AG08395 (cell line): ENCODE measurements around the gene PGS1.
"Not testable (repeated sequence)": the region's sequence is repeated elsewhere in the genome, so short reads cannot be mapped to it uniquely, and the experiment has no call there.

Source experiments
- DNase-seq: peaks from one replicate; pipeline ENCODE4 v3.0.0; 2012; ENCODE audit warnings: mixed read lengths, low spot score

The PGS1 gene, protein sequence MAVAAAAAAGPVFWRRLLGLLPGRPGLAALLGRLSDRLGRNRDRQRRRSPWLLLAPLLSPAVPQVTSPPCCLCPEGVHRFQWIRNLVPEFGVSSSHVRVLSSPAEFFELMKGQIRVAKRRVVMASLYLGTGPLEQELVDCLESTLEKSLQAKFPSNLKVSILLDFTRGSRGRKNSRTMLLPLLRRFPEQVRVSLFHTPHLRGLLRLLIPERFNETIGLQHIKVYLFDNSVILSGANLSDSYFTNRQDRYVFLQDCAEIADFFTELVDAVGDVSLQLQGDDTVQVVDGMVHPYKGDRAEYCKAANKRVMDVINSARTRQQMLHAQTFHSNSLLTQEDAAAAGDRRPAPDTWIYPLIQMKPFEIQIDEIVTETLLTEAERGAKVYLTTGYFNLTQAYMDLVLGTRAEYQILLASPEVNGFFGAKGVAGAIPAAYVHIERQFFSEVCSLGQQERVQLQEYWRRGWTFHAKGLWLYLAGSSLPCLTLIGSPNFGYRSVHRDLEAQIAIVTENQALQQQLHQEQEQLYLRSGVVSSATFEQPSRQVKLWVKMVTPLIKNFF

DNA sequence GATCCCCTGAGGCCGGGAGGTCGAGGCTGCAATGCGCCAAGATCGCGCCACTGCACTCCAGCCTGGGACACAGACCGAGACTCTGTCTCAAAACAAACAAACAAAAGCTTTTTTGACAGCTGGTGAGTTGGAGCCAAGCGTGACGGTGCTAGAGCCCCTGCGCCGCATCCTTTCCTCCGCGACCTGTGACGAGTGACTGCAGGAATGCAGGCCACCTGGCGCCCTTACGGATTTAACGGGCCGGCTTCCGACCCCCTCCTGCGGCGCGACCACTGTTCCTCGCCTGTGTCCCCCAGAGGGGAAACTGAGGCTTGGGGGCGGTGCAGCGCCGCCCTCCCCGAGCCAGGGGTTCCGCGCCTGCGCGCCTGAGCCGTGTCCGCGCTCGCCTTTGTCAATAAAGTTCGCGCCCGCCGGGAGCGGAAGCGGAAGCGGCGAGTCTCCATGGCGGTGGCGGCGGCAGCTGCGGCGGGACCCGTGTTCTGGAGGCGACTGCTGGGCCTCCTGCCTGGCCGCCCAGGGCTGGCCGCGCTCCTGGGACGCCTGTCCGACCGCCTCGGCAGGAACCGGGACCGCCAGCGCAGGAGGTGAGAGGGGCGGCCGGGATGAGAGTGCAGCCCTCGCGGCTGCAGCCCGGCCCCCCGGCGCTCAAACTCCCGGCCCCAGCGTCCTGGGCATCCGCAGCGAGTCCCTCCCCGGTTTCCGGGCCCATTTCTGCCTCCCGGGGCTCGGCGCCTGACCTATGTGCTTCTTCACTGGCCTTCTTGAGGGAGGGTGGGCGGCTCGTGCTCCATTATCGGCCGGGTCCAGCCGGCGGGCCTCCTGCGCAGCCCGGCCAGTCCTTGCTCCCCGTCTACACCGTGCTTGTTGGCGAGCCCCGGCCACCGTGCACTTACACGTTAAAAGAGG, at the start of gene PGS1:
Gene PGS1, plus strand, starts transcription at position 425 of the 906 bp plus-strand sequence. Its CDS starts 17 bp downstream, at position 442.
- peak; percentile 74 for DNase-seq

DNA sequence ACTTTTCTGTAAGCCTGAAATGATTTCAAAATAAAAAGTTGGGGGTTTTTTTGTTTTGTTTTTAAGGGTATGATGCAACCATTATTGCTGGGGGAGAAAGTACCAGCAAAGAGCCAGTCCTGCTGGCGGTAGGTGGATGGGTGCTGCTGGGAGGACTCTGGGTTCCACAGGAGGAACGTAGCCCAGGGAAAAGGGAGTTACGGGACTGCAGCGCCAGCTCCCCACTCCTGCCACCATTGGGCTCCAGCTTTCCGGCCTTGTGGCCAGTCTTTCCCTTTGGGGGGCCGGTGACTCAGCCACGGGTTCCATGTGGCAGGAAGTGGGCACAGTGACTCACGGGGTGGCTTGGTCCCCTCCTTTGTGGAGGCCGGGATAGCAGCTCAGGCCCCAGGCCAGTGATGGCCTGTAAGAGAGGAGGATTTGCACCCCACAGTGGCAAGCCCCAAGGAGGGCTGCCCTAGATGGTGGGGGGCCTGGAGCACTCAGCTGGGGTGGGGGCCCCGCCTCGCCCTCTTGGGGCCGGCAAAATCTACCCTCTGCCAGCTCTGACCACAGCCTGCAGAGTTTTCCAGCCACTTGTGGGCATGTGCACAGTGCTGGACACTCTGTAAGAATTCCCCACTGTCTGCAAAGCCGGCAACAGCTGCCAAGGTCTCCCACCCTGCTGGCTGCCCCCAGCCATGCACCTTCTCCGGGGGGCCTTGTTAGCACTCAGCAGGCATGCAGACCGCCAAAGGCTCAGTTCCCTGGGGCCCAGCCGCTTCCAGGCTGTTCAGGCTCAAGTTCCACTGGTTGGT, 49.0 kb upstream of the PGS1 start:
- peak; percentile 84 for DNase-seq

DNA sequence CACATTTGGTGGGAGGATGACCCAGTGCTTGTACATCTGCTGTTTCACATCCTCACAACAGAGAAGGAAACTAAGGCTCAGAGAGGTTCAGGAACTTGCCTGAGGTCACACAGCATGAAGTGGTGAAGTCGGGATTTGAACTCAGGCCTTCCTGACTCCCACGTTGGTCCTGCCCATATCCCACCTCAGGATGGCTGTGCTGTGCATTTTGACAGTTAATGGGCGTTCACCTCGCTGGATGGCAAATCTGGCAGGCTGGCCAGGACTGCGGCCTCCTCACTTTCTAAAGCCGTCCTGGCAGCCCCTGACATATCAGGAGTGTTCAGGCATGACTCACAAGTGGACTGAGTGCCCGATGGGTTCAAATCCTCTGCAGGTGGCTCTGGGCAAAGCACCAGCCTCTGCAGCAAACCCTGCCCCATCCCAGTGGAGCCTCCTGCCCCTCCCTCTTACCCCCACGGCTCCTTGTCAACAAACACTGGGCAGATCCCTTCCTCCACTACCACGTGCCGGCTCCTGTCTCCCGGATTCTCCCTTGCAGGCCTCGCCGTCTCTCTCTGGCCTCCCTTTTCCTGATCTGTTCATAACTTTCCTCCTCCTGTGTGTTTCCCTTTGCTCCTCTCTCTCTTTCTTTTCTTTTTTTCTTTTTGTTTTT, 47.8 kb upstream of the PGS1 start:
- no peak for DNase-seq

DNA sequence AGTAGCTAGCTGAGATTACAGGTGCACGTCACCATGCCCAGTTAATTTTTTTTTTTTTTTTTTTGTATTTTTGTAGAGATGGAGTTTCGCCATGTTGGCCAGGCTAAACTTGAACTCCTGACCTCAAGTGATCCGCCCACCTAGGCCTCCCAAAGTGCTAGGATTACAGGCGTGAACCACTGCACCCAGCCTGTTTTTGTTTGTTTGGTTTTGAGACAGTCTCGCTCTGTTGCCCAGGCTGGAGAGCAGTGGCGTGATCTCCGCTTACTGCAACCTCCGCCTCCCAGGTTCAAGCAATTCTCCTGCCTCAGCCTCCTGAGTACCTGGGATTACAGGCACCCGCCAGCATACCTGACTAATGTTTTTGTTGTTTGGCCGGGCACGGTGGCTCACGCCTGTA, 47.1 kb upstream of the PGS1 start:
- not testable (repeated sequence) for DNase-seq

DNA sequence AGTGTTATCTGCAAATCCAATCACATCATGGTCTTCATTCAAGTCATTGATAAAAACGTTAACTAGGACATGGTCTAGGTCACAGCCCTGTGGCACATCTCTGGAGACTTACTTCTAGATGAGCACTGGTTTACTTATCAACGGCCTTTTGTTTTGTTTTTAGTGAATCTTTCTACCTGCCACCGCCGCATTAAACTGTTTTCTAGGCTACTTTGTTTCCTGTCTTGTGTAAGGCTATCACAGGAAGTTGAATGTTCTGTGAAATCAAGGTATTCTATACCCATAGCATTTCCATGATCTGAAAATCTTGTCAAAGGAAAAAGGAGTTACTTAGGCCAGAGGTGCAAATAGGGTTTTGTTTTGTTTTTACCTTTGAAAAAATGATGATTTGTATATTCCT, 45.5 kb upstream of the PGS1 start:
- no peak for DNase-seq

DNA sequence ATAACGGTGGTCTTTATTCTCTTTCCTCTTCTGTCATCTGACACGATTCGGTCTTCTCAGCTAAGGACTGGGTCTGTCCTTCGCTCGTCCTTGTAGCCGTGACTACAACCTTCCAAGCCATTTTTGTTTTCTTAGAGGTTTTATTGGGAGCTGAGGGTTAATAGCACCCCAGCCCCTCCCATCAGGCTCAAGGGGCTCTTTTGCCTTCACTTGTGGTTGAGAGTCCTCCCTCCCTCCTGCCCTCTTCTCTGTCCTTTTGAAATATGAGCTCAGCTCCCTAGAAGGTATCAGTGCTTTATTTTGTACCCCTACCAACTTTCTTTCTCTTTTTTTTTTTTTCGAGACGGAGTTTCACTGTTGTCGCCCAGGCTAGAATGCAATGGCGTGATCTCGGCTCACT, 43.2 kb upstream of the PGS1 start:
- no peak for DNase-seq

DNA sequence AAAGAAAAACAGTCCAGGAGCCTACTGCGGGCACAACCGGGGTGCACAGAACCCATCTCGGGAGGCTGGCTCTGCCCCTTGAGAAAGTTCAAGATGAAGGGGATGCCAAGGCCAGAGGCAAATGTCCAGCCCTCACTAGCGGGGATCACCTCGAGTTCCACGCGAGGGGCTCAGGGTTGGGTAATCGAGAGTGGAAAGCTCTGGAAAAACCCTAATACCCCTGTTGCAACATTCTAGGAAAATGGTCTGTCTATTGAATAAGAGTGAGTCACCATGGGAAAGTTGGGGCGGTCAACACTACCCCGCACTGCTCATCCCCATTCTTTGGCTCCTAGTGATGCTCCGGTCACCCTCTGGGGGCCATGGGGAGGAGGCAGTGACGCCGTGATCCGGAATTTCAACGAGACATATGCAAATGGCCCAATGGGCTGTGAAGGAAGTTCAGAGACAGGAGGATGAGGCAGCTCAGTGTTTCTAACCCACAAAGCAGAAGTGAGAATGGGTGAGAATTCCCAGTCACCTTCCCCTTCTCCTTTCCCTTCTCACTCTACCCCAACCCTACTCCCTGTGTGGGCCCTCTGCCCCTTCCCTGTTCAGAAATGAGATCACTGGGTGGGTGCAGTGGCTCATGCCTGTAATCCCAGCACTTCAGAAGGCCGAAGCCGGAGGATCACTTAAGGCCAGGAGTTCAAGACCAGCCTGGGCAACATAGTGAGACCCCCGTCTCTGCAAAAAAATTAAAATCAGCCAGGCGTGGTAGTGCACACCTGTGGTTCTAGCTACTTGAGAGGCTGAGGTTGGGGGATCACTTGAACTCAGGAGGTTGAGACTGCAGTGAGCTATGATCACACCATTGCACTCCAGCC, 41.0 kb upstream of the PGS1 start:
- peak; percentile 84 for DNase-seq

DNA sequence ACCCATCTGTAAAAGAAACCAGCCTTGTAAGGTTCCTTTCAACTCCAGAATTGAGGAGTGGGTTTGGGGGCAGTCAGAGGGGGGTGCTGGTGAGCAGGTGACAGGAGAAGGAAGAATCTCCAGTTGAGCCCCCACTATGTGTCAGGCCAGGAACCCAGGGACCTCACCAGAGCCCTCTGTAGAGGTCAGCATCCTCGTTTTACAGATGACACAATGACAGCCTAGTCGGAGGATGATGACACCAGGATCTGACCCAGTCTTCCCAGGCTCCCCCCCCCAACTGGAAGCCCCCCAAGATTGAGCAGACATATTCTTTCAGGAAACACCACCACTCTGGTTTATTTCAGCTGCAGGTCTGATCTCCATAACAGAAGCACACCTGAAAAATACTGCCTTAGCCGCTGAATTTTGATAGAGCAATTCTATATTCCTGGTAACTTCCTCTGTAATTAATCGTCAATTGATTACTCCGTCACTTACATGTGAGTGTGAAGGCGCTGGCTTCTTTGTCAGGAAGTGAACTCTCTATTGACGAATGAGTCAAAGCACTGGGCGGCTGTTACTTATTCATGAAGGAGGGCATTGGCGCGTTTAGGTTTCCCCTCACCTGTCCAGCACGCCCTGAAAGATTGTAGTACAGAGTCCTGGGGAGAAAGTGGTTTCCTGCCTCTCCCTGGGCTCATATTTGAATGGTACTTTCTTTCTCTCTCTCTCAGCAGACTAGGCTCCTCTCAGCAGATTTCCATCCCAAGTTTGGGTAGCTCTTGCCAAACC, 39.8 kb upstream of the PGS1 start:
- no peak for DNase-seq

DNA sequence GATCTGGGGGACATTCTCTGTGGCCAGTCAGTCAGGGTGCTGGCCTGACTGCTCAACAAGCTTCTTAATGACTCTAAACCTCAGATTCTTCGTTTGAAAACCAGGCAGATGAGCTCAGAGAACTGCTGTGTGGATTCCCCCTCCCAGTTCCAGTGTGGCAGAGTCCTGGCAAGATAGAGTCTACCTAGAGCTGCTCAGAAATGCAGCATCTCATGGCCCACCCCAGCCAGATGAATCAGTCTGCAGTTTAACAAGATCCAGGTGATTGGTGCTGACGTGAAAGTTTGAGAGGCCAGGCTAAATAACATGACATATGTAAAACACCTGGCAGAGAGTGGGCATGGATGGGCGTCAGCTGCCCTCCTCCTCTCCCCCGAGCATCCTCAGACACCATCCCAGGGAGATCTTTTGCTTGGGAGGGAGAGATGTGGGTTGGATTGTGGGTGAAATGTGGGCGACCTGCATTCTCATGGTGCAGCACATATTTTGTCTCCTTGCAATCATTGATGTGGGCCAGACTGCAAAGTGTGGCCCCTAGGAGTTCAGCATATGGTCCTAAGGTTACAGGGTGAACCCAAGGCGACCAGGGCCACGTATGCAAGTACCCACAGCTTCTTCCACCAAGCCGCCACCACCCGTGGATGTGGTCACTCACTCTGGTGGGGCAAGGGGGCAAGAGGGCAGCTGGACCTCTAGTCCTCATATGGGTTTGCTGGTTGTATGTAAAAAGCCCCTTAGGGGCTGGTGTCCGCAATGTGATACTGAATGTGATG, 38.1 kb upstream of the PGS1 start:
- DNase-seq: no peak

DNA sequence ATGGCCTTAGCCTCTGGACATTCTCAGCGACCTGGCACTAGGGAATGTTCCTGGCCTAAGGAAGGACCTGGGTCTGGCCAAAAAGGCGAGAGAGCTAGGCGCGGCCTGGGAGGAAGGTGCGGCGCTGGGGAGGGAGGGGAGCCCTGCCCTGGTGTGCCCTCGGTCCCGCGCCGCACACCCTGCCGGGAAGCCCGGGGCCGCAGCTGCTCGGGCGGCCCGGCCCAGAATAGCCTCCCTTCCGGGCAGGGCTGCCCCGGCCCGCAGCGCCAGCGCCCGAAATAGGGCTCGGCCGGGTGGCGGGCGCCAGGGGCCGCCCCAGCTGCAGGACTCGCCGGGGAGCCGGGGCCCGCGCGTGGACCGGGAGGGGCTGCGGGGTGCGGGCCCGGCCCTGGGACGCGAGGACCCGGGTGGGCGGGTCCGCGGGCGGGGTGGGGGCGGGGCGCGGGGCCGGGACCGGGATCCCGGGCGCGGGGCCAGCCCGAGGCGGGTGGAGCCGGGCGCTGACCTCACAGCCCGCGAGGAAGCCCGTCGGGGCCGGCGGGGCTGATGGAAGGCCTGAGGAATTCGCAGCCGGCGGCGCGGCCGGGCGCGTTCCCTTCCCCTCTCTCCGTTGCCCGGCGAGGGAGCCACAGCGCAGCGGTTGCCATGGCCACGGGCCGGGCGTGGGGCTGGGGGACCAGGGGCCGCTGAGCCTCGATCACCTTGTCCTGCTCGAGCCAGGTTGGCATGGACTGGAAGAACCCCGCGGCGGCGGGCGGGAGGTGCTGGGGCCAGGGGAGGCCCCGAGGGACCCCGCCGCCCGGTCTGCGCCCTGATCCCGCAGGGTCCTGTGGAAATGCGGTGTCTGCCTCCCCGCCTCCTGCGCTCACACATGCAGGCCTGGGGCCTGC, 36.6 kb upstream of the PGS1 start:
- peak; percentile 89 for DNase-seq

DNA sequence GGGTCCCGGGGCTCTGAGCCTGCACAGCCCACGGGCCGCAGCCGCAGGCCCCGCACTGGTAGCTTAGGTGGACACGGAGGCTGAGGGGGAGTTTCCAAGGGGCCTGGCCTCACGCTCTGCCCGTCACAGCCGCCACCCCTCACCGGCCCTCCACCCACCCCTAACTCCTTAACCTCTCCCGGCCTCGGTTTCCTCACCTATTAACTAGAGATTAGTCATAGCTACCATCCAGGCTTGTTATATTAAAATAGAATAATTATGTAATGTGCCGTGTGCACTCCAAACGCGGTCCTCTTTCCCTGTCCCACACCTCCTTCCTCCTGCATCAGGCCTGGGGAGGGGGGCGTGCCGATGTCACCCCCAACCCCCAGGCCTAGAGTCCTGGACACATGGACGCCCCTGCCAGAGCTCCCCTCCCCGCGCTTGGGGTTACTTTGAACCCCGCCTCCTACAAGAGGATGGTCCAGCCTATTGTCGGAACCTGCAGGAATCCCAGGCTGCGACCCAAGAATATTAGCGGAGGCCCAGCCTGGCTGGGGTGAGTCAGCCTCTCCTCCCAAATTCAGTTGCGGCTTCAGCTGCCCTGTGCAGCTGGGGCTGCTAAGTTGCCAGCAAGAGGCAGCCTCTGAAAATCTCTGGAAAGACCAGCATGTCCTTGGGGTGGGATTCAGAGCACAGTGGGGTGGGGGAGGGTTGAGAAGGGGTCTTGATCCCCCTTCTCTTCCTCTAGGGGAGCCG, 35.8 kb upstream of the PGS1 start:
- DNase-seq: peak; percentile 85

DNA sequence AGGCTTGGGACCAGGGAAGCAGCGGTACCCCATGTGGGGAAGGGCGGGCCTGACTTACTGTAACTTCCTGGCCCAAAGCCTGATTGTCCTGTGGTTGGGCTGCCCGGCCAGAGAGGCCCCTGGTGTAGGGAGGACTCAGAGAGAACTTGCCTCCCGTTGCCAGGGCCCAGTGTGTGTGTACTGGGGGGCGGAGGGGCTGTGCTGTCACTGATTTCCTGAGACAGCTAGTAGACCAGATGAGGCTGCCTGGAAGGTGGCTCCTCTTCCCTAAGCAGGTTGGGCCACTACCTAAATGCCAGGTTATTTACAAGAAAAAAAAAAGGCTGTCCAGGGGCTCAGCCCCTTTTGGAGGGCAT, 35.3 kb upstream of the PGS1 start:
- peak; percentile 96 for DNase-seq

DNA sequence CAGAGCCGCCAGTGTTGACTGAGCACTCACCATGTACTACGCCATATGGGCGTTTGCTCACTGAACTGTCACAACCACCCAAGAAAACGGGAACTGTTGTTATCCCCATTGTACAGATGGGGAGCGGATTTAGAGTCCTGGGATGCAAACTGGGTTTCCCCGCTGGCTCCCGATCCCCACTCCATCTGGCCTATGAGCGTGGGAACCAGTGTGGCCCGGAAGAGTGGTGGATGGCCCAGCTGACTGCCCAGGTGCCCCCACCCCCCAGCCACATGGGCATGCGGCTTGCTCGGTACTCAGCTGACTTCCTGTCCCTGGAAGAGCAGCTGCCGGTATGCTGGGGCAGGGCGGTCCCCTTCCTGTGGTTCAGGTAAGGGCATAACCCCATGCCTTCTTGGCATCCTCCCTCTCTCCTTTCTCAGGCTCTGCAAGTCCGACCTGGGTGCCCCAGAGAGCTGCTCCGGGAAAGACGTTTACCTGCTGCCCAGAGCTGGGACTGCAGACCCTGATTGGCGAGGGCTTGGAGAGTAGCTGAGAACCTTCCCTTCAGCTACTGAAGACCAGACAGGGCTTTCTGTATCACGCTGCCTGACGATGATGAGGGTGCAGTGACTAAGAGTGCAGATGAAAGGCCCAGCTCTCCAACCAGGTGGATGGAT, 34.8 kb upstream of the PGS1 start:
- no peak for DNase-seq

DNA sequence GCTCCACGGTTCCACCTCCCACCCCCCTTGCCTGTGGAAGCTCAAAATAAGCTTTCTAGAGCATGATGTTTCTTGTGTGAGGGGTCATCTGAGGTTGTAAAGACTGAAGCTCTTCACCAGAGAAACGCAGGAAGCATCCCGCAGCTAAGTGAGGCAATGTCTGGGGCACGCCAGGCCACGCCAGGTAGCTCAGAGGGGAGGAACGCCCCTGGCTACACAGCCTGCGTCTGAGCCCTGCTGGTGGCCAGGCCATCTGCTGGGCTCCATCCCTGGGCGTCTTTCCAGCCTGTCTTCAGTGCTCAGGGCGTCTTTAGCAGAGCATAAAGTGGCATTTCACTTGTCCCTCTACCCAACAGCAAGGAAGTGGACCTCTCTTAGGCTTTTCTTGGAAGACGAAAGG, 33.8 kb upstream of the PGS1 start:
- no peak for DNase-seq

DNA sequence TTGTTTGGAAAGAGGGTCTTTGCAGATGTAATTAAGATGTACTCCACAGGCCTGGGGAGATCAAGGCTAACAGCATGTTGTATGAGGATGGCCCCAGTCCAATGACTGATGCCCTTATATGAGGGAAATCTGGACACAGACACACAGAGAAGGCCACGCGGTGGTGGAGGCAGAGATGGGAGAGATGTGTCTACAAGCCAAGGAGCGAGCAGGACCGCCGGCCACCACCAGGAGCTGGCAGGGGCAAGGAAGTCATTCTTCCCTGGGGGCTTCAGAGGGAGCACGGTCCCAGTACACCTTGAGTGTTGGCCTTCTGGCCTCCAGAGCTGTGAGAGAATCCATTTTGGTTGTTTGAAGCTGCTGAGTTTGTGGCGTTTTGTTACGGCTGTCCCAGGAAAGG, 33.3 kb upstream of the PGS1 start:
- no peak for DNase-seq

DNA sequence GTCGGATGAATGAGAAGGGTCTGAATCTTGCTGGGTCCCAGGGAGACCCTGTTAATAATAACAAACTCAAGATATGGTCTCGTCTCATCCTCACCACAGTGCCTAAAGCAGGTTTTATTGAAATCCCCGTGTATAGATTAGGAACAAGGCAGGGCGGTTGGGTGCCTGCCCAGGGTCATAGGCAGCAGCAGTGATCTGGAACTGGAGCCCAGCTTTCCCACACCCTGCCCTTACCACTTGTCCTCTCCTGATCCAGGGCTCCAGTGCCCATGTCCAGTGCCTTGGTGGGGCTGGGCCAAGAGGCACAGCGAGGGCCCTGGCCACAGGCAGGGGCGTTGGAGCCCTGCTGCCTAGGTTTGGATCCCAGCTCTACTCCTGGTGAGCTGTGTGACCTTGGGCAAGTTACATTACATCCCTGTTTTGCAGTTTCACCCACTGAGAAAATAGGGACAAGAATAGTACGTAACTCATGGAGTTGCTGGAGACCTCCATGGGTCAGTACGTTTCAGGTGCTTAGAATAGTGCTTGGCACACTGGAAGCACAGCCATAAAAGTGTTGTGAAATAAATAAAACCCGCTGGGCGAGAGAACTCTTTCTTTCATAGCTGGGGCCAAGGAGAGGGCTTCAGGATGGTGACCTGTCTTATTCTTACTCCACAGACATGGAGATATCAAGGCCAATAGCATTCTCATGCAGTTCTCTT, 32.5 kb upstream of the PGS1 start:
- DNase-seq: no peak
